Fibroblast of lung (primary cell): ENCODE data around the gene ATRNL1. TPM values are rescaled to one million over a fixed set of nuclear protein-coding genes. Genes with fewer than 3 reads are reported as not detected.

Experiments used
- DNase-seq, 2 donors: peaks; one replicate each; pipeline versions ENCODE4 v3.0.0 to v3.0.0-alpha.2; 2010; ENCODE audit warnings: low read depth in 2 of 2
- H2AFZ ChIP-seq: 2 replicates; pipeline ENCODE4 v1.5.1; 2012; ENCODE audit warnings: low read length, control low read depth, inconsistent platforms
- H3K27ac ChIP-seq: 2 replicates; pipeline ENCODE4 v1.5.1; 2011; ENCODE audit warnings: low read length, control low read depth; ENCODE audit not compliant: insufficient read depth
- H3K27me3 ChIP-seq: 2 replicates; pipeline ENCODE4 v1.5.1; 2011; ENCODE audit warnings: mild to moderate bottlenecking, low read length; ENCODE audit not compliant: control insufficient read depth, insufficient read depth
- H3K36me3 ChIP-seq: 2 replicates; pipeline ENCODE4 v1.5.1; 2011; ENCODE audit warnings: low read length; ENCODE audit not compliant: control insufficient read depth, insufficient read depth
- H3K4me1 ChIP-seq: 2 replicates; pipeline ENCODE4 v1.5.1; 2011; ENCODE audit warnings: low read length; ENCODE audit not compliant: control insufficient read depth, insufficient read depth; ENCODE audit errors: extremely low read depth
- H3K4me2 ChIP-seq: 2 replicates; pipeline ENCODE4 v1.5.1; 2011; ENCODE audit warnings: low read length, control low read depth; ENCODE audit not compliant: insufficient read depth; ENCODE audit errors: extremely low read depth
- H3K4me3 ChIP-seq, 4 experiments: fragments of 200-600 bp in 1 of 4; sonication (generic) in 1 of 4; replicated peaks in 1 of 4; 2 replicates each; pipeline ENCODE4 v1.5.1; 2011 to 2016; ENCODE audit warnings: low read length in 4 of 4, low read depth in 3 of 4, mild to moderate bottlenecking in 3 of 4, control low read depth in 2 of 4, inconsistent platforms in 1 of 4, mixed read lengths in 1 of 4; ENCODE audit not compliant: insufficient read depth in 1 of 4; ENCODE audit errors: control extremely low read depth in 1 of 4
- H3K79me2 ChIP-seq: 2 replicates; pipeline ENCODE4 v1.5.1; 2012; ENCODE audit warnings: mild to moderate bottlenecking, low read length, inconsistent platforms; ENCODE audit not compliant: control insufficient read depth, insufficient read depth
- H3K9ac ChIP-seq: 2 replicates; pipeline ENCODE4 v1.5.1; 2011; ENCODE audit warnings: mild to moderate bottlenecking, low read length, control low read depth; ENCODE audit not compliant: insufficient read depth
- H3K9me3 ChIP-seq: 2 replicates; pipeline ENCODE4 v1.5.1; 2012; ENCODE audit warnings: low read depth, low read length; ENCODE audit not compliant: control insufficient read depth, insufficient read depth
- H4K20me1 ChIP-seq: 2 replicates; pipeline ENCODE4 v1.5.1; 2011; ENCODE audit warnings: low read length; ENCODE audit not compliant: control insufficient read depth, insufficient read depth; ENCODE audit errors: extremely low read depth
- EZH2 ChIP-seq: IDR thresholded peaks from 2 replicates; pipeline ENCODE4 v1.5.1; 2012; ENCODE audit warnings: low read length, control low read depth, mild to moderate bottlenecking; ENCODE audit errors: missing control alignments
- polyA plus RNA-seq, 2 donors: library from polyadenylated mRNA; depleted of rRNA in 1 of 2; stranded (reverse) in 1 of 2; unstranded in 1 of 2; fragments of >200 nt; gene quantifications; 2 replicates each; pipeline ENCODE4 v1.2.1, GENCODE V29; 2011 to 2012; ENCODE audit warnings: missing spikeins in 1 of 2
- total RNA-seq: library from RNA; depleted of rRNA; stranded (reverse); fragments of >200 nt; gene quantifications from 2 replicates; pipeline ENCODE4 v1.2.1, GENCODE V29; 2014
- TF ChIP-seq, protein P1 (sequence below), 2 donors: IDR thresholded peaks in 1 of 2; conservative IDR thresholded peaks in 1 of 2; 1 replicate in 1 of 2; 2 replicates in 1 of 2; pipeline ENCODE4 v1.5.1; 2011 to 2012; ENCODE audit warnings: low read length in 2 of 2, control low read depth in 1 of 2, inconsistent platforms in 1 of 2, low read depth in 1 of 2, mild to moderate bottlenecking in 1 of 2

Gene ATRNL1
- total and polyA plus RNA-seq, 2 donors (not counting 1 experiment from before 2014, with no cell fraction given): 0.33 TPM

DNA sequence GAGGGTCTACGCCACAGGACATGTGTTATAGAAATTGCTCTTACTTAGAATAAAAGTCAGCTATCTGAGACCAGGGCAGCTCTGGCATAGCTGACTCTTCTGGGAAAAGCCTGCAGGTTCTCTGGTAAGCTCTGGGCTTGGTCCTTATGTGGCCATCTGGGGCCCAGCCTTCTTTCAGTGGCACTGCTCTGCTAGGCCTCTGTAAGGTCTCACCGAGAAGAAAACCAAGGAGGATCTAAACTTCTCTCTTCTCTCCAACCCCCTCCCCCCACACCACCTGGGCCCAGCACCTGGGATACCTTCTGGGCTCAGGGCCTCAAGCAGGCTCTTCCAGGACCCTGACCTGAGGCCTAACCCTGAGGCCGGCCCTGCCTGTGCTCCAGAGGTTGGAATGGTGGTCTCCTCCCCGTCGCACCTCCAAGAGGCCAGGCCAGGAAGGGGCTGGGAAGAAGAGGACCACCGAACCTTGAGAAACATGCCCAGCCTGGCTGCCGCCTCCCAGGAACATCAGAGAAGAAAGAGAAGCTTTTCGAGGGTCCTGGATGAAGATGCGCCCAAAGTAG, 856.2 kb downstream of the ATRNL1 start:
- Histone ChIP-seq H3K4me1 (peaks cover 5% of the 10 kb centered on the region), H3K27me3 (no peaks in the 10 kb centered on the region), H3K4me2 (no peak overlapping the region), H2AFZ (no peak overlapping the region), H3K79me2 (no peaks in the 10 kb centered on the region), H3K9me3 (no peaks in the 10 kb centered on the region), H3K9ac (no peak overlapping the region), H3K36me3 (no peaks in the 10 kb centered on the region), H4K20me1 (no peaks in the 10 kb centered on the region), H3K4me3 (no peak overlapping the region), H3K27ac (no peak overlapping the region)
- no peak for TF ChIP-seq EZH2
- no peak for DNase-seq

DNA sequence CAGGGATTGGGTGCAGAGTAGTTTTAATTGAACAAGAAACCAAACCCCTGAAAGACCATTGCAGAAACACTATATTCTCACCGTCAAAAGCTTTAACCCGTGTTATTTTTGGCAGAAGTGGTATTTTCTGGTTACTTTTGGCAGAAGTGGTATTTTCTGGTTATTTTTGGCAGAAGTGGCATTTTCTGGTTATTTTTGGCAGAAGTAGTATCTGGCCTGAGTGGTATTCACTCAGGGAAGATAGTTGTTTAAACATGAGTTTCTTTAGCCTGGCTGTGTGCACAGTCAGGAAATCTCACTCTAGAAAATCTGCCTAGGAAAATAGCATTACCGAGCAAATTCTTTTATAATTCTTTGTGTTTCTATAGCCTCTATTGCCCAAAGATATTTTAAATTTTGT, 857.2 kb downstream of the ATRNL1 start:
- Histone ChIP-seq H4K20me1 (no peaks in the 10 kb centered on the region), H3K27me3 (no peaks in the 10 kb centered on the region), H3K79me2 (no peaks in the 10 kb centered on the region), H3K27ac (no peak overlapping the region), H3K4me1 (peaks cover 5% of the 10 kb centered on the region), H3K9me3 (no peaks in the 10 kb centered on the region), H3K4me2 (no peak overlapping the region), H3K4me3 (no peak overlapping the region), H3K9ac (no peak overlapping the region), H3K36me3 (no peaks in the 10 kb centered on the region), H2AFZ (no peak overlapping the region)
- TF ChIP-seq EZH2: no peak
- TF ChIP-seq, protein P1, sequence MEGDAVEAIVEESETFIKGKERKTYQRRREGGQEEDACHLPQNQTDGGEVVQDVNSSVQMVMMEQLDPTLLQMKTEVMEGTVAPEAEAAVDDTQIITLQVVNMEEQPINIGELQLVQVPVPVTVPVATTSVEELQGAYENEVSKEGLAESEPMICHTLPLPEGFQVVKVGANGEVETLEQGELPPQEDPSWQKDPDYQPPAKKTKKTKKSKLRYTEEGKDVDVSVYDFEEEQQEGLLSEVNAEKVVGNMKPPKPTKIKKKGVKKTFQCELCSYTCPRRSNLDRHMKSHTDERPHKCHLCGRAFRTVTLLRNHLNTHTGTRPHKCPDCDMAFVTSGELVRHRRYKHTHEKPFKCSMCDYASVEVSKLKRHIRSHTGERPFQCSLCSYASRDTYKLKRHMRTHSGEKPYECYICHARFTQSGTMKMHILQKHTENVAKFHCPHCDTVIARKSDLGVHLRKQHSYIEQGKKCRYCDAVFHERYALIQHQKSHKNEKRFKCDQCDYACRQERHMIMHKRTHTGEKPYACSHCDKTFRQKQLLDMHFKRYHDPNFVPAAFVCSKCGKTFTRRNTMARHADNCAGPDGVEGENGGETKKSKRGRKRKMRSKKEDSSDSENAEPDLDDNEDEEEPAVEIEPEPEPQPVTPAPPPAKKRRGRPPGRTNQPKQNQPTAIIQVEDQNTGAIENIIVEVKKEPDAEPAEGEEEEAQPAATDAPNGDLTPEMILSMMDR (conservative IDR thresholded peaks at IDR 0.05 in 1 of 2, IDR thresholded peaks at IDR 0.05 in 1 of 2; ENCODE audit: low read depth in 1 of 2, low read length in 2 of 2): no peak
- peak; percentile 51 to 72 for DNase-seq

- Histone ChIP-seq H3K9me3 (no peaks in the 10 kb centered on the region), H3K4me1 (peaks cover 5% of the 10 kb centered on the region), H4K20me1 (no peaks in the 10 kb centered on the region), H3K36me3 (no peaks in the 10 kb centered on the region), H3K27ac (no peak overlapping the region), H3K4me3 (no peak overlapping the region), H3K4me2 (no peak overlapping the region), H3K79me2 (no peaks in the 10 kb centered on the region), H3K27me3 (no peaks in the 10 kb centered on the region), H3K9ac (no peak overlapping the region), H2AFZ (no peak overlapping the region)
- no peak for DNase-seq
- no peak for TF ChIP-seq EZH2
- TF ChIP-seq, protein P1 (conservative IDR thresholded peaks at IDR 0.05 in 1 of 2, IDR thresholded peaks at IDR 0.05 in 1 of 2; ENCODE audit: low read depth in 1 of 2, low read length in 2 of 2): no peak
Measured at GRCh38 chr10:115951242-115951641, 858.1 kb downstream of the ATRNL1 start.
